ENCODE results near the gene ARL11. TPM values are rescaled to one million over a fixed set of nuclear protein-coding genes. Genes with fewer than 3 reads are reported as not detected.

Gene ARL11
- polyA plus RNA-seq, result not detected in 2 replicates

GRCh38 chr13:49627831-49628652 lies at the start of gene ARL11:
Gene ARL11 (plus strand): TSS chr13:49628507. CDS start chr13:49630448, 1,941 bp downstream.

DNA sequence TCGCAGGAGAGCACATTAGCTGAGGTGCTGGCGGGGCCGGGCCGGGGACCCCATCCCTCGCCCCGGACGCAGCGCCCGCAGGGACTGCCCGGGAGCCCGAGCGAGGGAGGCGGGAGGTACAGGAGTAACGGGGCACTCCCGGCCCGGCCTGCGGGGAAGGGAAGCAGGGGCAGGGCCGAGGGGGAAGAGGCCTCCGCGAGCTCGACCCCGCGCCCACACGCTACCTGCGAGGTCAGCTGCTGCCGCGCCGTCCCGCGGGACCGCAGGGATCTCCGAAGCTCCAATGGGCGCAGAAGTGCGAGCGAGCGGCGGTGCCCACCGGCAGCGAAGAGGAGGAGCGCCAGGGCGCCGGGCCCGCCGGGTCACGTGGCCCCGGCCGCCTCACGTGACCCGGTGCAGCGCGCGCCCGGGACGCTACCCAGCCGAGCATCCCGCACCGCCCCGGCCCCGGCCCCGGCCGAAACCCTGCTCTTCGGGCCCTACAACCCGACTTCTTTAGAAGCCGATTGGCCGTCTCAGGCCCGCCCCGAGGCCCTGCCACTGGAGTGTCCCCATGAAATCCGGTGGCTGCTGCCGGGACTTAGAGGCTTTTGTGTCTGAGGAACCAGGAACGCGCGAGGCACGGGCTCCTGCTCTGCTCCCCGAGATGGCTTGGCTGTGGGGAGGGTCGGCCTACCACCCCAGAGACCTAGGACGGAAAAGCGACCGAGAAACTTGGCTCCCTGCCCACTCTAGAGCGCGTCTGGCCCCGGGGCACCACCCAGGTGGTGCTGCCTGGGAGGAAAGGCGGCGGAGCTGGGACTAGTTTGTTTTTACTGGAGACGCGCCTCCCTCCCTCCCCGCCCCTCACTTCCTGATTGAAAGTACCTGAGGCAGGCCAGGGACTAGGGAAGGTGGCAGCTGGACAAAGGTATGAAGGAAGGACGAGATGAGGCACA lies 42.8 kb upstream of the ARL11 start, which contains the start of gene RCBTB1:
Gene RCBTB1 (minus strand): TSS at position 339 of the 938 bp plus-strand sequence. CDS start 18,279 bp downstream, outside the sequence.

Other genes with a start within 250 kb of the ARL11 start
- 12.7 and 19.3 TPM in 2 replicates for gene CAB39L, start 184.4 kb upstream of the ARL11 start, polyA plus RNA-seq
- 4.9 and 6.9 TPM in 2 replicates for gene SETDB2, start 184.2 kb upstream of the ARL11 start, polyA plus RNA-seq
- 29.3 and 36.7 TPM in 2 replicates for gene PHF11, start 132.6 kb upstream of the ARL11 start, polyA plus RNA-seq
- gene RCBTB1, start 42.9 kb upstream of the ARL11 start, polyA plus RNA-seq, result 26.9 and 28.2 TPM in 2 replicates
- gene EBPL, start 63.0 kb downstream of the ARL11 start, polyA plus RNA-seq, result 18.6 and 30.7 TPM in 2 replicates
- gene KPNA3, start 164.2 kb downstream of the ARL11 start, polyA plus RNA-seq, result 23.6 and 27.4 TPM in 2 replicates